ENCODE results near the gene POR. TPM values are rescaled to one million over a fixed set of nuclear protein-coding genes. Genes with fewer than 3 reads are reported as not detected.

Gene POR
- total and polyA plus RNA-seq, 4 donors = 40.3 to 86.7 (median 72.1) TPM

- 92% methylated on average over 36 of the region's 38 CpGs for WGBS (ENCODE audit: insufficient coverage)
- Histone ChIP-seq H3K27me3 (ENCODE audit: control insufficient read depth, insufficient read depth, low read length) (no peaks in the 10 kb centered on the region), H3K27ac (ENCODE audit: low read depth, low read length) (no peak overlapping the region), H3K36me3 (ENCODE audit: control insufficient read depth, insufficient read depth, low read length) (peaks cover 78% of the 10 kb centered on the region), H3K4me3 (ENCODE audit: low read depth, low read length) (no peak overlapping the region), H3K9me3 (ENCODE audit: control insufficient read depth, insufficient read depth, low read length) (no peaks in the 10 kb centered on the region), H3K4me1 (ENCODE audit: control insufficient read depth, insufficient read depth, low read length) (peaks cover 8% of the 10 kb centered on the region)
- DNase-seq (ENCODE audit: low read depth in 4 of 6, low spot score in 6 of 6) = no peak
Observed at GRCh38 chr7:75981453-75982305, 66.7 kb downstream of the POR start.

GRCh38 chr7:75982306-75983064, 67.5 kb downstream of the POR start:
- Histone ChIP-seq H3K4me1 (ENCODE audit: control insufficient read depth, insufficient read depth, low read length) (peaks cover 7% of the 10 kb centered on the region), H3K27ac (ENCODE audit: low read depth, low read length) (no peak overlapping the region), H3K4me3 (ENCODE audit: low read depth, low read length) (no peak overlapping the region), H3K9me3 (ENCODE audit: control insufficient read depth, insufficient read depth, low read length) (no peaks in the 10 kb centered on the region), H3K36me3 (ENCODE audit: control insufficient read depth, insufficient read depth, low read length) (peaks cover 86% of the 10 kb centered on the region), H3K27me3 (ENCODE audit: control insufficient read depth, insufficient read depth, low read length) (no peaks in the 10 kb centered on the region)
- 91% methylated on average over 17 of the region's 22 CpGs for WGBS (ENCODE audit: insufficient coverage)
- no peak for DNase-seq (ENCODE audit: low read depth in 4 of 6, low spot score in 6 of 6)

DNA sequence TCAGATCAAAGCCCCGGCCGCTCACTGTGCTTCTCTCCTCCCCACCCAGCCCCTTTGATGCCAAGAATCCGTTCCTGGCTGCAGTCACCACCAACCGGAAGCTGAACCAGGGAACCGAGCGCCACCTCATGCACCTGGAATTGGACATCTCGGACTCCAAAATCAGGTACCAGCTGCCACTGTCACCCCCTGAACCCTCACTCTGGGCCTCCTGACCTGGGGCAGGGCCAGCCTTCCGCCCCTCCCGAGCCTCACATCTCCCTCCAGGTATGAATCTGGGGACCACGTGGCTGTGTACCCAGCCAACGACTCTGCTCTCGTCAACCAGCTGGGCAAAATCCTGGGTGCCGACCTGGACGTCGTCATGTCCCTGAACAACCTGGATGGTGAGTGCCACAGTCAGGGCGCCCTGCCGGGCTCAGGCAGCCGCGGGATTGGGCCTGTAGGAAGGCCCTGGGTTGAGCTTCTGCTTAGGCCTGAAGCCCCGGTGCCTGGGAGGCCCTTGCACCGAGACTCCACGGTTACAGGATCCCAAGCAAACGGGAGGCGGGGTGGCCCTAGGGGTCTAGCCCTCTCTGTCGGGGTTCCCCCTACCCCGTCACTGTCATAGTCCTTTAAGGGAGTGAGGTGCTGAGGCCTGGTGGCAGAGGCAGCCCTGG, 68.6 kb downstream of the POR start:
- no peak overlapping the region for H3K27ac ChIP-seq (ENCODE audit: low read depth, low read length)
- no peak overlapping the region for H3K4me3 ChIP-seq (ENCODE audit: low read depth, low read length)
- H3K27me3 ChIP-seq (ENCODE audit: control insufficient read depth, insufficient read depth, low read length) = no peaks in the 10 kb centered on the region
- no peak for DNase-seq (ENCODE audit: low read depth in 4 of 6, low spot score in 6 of 6)
- no peaks in the 10 kb centered on the region for H3K9me3 ChIP-seq (ENCODE audit: control insufficient read depth, insufficient read depth, low read length)
- 88% methylated on average over 24 of the region's 26 CpGs for WGBS (ENCODE audit: insufficient coverage)
- H3K36me3 ChIP-seq (ENCODE audit: control insufficient read depth, insufficient read depth, low read length) = peaks cover 96% of the 10 kb centered on the region
- peaks cover 3% of the 10 kb centered on the region for H3K4me1 ChIP-seq (ENCODE audit: control insufficient read depth, insufficient read depth, low read length)

DNA sequence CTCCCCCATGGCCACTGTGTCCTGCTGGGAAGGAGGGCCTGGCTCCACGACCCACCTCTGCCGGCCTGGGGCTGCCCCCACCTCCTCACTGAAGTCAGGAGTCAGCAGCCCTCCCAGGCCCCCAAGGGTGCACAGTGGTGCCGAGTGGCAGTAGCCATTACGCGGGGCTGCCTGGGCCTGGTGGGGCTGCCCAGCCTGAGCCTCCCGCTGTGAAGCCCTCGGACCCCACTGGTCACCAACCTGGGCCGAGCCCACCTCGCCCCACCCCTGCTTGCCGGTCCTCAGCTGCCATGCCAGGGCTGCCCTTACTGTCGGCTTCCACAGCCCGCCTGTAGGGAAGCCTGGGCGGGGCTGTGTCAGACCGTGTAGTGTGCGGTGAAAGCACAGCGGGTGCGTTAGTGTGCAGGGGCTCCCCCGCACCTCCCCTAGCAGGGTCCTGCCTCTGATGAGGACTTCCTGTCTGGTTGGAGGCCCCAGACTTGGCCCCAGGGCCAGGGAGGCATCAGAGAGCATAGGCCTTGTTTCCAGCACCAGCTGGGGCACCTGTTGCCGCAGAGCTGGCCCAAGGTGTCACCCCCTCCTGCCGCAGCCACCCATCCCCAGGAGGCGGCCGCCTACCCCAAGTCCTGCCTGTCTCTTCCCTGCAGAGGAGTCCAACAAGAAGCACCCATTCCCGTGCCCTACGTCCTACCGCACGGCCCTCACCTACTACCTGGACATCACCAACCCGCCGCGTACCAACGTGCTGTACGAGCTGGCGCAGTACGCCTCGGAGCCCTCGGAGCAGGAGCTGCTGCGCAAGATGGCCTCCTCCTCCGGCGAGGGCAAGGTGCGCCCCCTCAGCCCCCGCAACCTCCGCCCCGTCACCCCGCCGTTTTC, 69.4 kb downstream of the POR start:
- Histone ChIP-seq H3K27me3 (ENCODE audit: control insufficient read depth, insufficient read depth, low read length) (no peaks in the 10 kb centered on the region), H3K9me3 (ENCODE audit: control insufficient read depth, insufficient read depth, low read length) (no peaks in the 10 kb centered on the region), H3K4me1 (ENCODE audit: control insufficient read depth, insufficient read depth, low read length) (peaks cover 5% of the 10 kb centered on the region), H3K36me3 (ENCODE audit: control insufficient read depth, insufficient read depth, low read length) (peaks cover 94% of the 10 kb centered on the region), H3K27ac (ENCODE audit: low read depth, low read length) (no peak overlapping the region), H3K4me3 (ENCODE audit: low read depth, low read length) (no peak overlapping the region)
- 92% methylated on average over 44 of the region's 44 CpGs for WGBS (ENCODE audit: insufficient coverage)
- DNase-seq (ENCODE audit: low read depth in 4 of 6, low spot score in 6 of 6) = no peak

DNA sequence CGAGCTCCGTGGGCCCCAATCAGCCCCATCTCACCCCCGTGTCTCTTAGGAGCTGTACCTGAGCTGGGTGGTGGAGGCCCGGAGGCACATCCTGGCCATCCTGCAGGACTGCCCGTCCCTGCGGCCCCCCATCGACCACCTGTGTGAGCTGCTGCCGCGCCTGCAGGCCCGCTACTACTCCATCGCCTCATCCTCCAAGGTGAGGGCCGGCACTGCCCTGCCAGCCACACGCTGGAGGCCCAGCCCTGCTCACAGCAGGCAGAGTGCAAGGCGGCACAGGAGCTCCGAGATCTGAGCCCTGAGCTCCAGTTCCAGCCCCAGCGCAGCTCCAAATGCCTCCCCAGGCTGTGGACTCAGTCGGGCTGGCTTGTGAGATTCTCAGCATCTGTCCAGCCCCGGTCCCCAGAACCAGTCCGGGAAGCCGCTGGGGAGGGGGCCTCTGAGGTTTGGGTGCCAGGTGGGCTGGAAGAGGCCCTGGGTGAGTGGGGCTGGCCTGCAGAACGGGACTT, 70.1 kb downstream of the POR start:
- WGBS (ENCODE audit: insufficient coverage) = 91% methylated on average over 17 of the region's 21 CpGs
- no peak for DNase-seq (ENCODE audit: low read depth in 4 of 6, low spot score in 6 of 6)
- Histone ChIP-seq H3K27me3 (ENCODE audit: control insufficient read depth, insufficient read depth, low read length) (no peaks in the 10 kb centered on the region), H3K36me3 (ENCODE audit: control insufficient read depth, insufficient read depth, low read length) (peaks cover 89% of the 10 kb centered on the region), H3K27ac (ENCODE audit: low read depth, low read length) (no peak overlapping the region), H3K4me1 (ENCODE audit: control insufficient read depth, insufficient read depth, low read length) (peaks cover 11% of the 10 kb centered on the region), H3K9me3 (ENCODE audit: control insufficient read depth, insufficient read depth, low read length) (no peaks in the 10 kb centered on the region), H3K4me3 (ENCODE audit: low read depth, low read length) (no peak overlapping the region)

DNA sequence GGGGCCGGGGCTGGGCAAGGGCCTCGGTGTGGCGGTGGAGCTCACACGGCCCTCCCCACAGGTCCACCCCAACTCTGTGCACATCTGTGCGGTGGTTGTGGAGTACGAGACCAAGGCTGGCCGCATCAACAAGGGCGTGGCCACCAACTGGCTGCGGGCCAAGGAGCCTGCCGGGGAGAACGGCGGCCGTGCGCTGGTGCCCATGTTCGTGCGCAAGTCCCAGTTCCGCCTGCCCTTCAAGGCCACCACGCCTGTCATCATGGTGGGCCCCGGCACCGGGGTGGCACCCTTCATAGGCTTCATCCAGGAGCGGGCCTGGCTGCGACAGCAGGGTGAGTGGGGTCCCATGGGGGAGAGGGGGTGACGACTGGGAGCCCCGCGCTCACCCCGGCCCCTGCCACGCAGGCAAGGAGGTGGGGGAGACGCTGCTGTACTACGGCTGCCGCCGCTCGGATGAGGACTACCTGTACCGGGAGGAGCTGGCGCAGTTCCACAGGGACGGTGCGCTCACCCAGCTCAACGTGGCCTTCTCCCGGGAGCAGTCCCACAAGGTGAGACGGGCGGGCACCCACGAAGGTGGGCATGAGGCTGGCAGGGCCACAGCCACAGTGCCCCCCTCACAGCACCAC, 70.7 kb downstream of the POR start:
- H3K27me3 ChIP-seq (ENCODE audit: control insufficient read depth, insufficient read depth, low read length) = no peaks in the 10 kb centered on the region
- H3K27ac ChIP-seq (ENCODE audit: low read depth, low read length) = no peak overlapping the region
- 86% methylated on average over 36 of the region's 41 CpGs for WGBS (ENCODE audit: insufficient coverage)
- peaks cover 85% of the 10 kb centered on the region for H3K36me3 ChIP-seq (ENCODE audit: control insufficient read depth, insufficient read depth, low read length)
- no peak for DNase-seq (ENCODE audit: low read depth in 4 of 6, low spot score in 6 of 6)
- H3K4me1 ChIP-seq (ENCODE audit: control insufficient read depth, insufficient read depth, low read length) = peaks cover 13% of the 10 kb centered on the region
- H3K9me3 ChIP-seq (ENCODE audit: control insufficient read depth, insufficient read depth, low read length) = no peaks in the 10 kb centered on the region
- no peak overlapping the region for H3K4me3 ChIP-seq (ENCODE audit: low read depth, low read length)

DNA sequence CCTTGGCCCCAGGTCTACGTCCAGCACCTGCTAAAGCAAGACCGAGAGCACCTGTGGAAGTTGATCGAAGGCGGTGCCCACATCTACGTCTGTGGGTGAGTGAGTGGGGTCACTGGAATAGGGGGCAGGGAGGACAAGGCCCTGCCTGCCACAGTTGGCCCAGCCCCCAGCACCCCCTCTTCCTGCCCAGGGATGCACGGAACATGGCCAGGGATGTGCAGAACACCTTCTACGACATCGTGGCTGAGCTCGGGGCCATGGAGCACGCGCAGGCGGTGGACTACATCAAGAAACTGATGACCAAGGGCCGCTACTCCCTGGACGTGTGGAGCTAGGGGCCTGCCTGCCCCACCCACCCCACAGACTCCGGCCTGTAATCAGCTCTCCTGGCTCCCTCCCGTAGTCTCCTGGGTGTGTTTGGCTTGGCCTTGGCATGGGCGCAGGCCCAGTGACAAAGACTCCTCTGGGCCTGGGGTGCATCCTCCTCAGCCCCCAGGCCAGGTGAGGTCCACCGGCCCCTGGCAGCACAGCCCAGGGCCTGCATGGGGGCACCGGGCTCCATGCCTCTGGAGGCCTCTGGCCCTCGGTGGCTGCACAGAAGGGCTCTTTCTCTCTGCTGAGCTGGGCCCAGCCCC, 71.3 kb downstream of the POR start:
- no peak overlapping the region for H3K27ac ChIP-seq (ENCODE audit: low read depth, low read length)
- H3K4me3 ChIP-seq (ENCODE audit: low read depth, low read length) = no peak overlapping the region

DNA sequence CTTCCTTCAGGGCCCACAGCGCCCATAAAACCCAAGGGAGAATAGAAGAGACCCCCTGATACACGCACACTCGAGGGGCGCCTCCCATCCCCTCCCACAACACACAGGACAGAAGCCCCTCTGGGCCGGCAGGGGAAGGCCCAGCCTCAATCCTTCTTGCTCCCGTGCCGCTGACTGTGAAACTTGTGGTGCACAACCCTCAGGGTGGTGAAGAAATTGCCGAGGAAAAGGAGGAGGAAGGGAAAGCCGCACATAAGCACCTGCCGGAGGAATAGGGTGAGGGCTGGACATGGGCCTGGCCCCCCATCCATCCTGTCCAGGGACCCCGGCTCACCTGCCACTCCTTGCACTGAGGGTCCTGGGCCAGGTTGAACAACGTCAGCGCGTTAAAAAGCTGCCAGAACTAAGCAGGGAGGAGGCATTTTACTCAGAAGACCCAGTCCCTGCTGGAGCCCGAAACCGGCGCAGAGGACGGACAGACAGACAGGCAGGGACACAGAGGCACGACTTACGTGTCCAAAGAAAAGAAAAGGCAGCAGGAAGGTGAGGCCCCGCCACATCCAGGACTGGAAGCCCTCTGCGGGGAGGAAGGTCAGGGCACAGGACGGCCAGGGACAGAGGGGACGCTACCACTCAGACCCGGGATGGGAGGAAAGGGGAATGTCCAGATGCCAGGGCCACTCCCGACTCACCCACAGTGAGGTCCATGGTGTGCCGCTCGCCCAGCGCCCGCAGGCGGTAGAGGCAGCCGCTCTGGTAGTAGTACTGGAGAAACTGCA, 72.3 kb downstream of the POR start:
- H3K9me3 ChIP-seq (ENCODE audit: control insufficient read depth, insufficient read depth, low read length) = no peaks in the 10 kb centered on the region
- 93% methylated on average over 25 of the region's 32 CpGs for WGBS (ENCODE audit: insufficient coverage)
- H3K27ac ChIP-seq (ENCODE audit: low read depth, low read length) = no peak overlapping the region
- H3K4me1 ChIP-seq (ENCODE audit: control insufficient read depth, insufficient read depth, low read length) = peaks cover 13% of the 10 kb centered on the region
- H3K27me3 ChIP-seq (ENCODE audit: control insufficient read depth, insufficient read depth, low read length) = no peaks in the 10 kb centered on the region
- no peak overlapping the region for H3K4me3 ChIP-seq (ENCODE audit: low read depth, low read length)
- peaks cover 81% of the 10 kb centered on the region for H3K36me3 ChIP-seq (ENCODE audit: control insufficient read depth, insufficient read depth, low read length)
- no peak for DNase-seq (ENCODE audit: low read depth in 4 of 6, low spot score in 6 of 6)

More for the DNA sequence above, 71.3 kb downstream of the POR start:
- Histone ChIP-seq H3K9me3 (ENCODE audit: control insufficient read depth, insufficient read depth, low read length) (no peaks in the 10 kb centered on the region), H3K27me3 (ENCODE audit: control insufficient read depth, insufficient read depth, low read length) (no peaks in the 10 kb centered on the region), H3K36me3 (ENCODE audit: control insufficient read depth, insufficient read depth, low read length) (peaks cover 83% of the 10 kb centered on the region), H3K4me1 (ENCODE audit: control insufficient read depth, insufficient read depth, low read length) (peaks cover 13% of the 10 kb centered on the region)
- no peak for DNase-seq (ENCODE audit: low read depth in 4 of 6, low spot score in 6 of 6)
- WGBS (ENCODE audit: insufficient coverage) = 91% methylated on average over 13 of the region's 20 CpGs
